ENCODE results near the gene FBXL7. TPM values are rescaled to one million over a fixed set of nuclear protein-coding genes. Genes with fewer than 3 reads are reported as not detected.

FBXL7 gene
- total RNA-seq, 1 experiment from 2014 or later, result not detected

DNA sequence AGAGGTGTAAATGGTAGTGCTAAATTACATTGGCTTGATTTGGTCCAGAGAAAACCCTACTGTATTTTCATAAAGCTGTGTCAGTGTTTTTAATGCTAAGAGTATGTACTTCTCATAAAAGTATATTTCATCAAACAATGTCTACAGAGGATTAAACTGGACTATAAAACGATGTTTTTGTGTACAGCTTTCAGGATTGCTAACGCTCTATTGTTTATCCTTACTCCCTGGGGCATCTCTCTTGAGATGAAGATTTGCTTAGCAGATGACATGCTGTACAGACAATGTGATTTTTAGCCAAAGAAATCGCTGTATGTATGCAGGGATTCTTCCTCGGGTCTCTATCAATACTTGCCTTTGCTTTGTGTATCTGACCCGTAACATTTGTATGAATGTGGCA is 216.0 kb downstream of the FBXL7 start:
- CTCF ChIA-PET, result no interaction called here
- H3F3A ChIP-seq (ENCODE audit: insufficient read depth, low read depth), result no peaks in the 10 kb centered on the region

DNA sequence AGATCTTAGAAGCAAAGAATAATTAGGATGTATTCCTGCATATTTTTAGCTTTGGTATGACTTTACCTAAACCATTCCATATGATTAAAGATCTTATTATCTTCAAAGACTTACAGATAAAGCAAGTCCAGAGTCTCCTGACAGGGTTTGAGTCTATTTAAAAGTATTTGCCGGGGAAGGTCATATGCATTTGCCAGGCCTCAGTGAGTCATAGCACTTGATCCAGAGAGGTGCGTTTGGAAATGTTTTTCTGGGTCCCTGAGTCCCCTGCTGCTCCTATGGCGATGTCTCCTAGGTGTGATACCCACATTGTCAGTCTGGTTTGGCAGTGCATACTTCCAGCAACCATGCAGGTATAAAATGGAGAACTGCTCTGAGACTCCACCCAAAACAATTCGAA is 217.0 kb downstream of the FBXL7 start:
- DNase-seq, result no peak
- ChIA-PET POLR2A (ENCODE audit: unreplicated experiment) (no interaction called here), CTCF (no interaction called here)
- Histone ChIP-seq H3K4me2 (no peak overlapping the region), H2AFZ (no peak overlapping the region), H4K20me1 (ENCODE audit: insufficient read depth) (no peaks in the 10 kb centered on the region), H3K4me1 (replicated peaks; ENCODE audit: insufficient read depth) (no peaks in the 10 kb centered on the region), H3K27me3 (ENCODE audit: insufficient read depth, low read depth) (peaks cover 18% of the 10 kb centered on the region; the same call in 1 of the 2 replicates), H3K27ac (no peak overlapping the region), H3K9me3 (ENCODE audit: insufficient read depth, low read depth) (no peaks in the 10 kb centered on the region), H3K36me3 (ENCODE audit: low read depth) (no peaks in the 10 kb centered on the region), H3K79me2 (ENCODE audit: low read depth) (no peaks in the 10 kb centered on the region), H3F3A (ENCODE audit: insufficient read depth, low read depth) (no peaks in the 10 kb centered on the region), H3K9me2 (ENCODE audit: insufficient read depth) (no peaks in the 10 kb centered on the region), H3K4me3 (no peak overlapping the region)
- no TSS peak for BruUV-seq (replicated peaks)
- TF ChIP-seq, protein P1, sequence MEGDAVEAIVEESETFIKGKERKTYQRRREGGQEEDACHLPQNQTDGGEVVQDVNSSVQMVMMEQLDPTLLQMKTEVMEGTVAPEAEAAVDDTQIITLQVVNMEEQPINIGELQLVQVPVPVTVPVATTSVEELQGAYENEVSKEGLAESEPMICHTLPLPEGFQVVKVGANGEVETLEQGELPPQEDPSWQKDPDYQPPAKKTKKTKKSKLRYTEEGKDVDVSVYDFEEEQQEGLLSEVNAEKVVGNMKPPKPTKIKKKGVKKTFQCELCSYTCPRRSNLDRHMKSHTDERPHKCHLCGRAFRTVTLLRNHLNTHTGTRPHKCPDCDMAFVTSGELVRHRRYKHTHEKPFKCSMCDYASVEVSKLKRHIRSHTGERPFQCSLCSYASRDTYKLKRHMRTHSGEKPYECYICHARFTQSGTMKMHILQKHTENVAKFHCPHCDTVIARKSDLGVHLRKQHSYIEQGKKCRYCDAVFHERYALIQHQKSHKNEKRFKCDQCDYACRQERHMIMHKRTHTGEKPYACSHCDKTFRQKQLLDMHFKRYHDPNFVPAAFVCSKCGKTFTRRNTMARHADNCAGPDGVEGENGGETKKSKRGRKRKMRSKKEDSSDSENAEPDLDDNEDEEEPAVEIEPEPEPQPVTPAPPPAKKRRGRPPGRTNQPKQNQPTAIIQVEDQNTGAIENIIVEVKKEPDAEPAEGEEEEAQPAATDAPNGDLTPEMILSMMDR (conservative IDR thresholded peaks at IDR 0.05), result no peak
- no peak for TF ChIP-seq EZH2 (IDR thresholded peaks at IDR 0.05; ENCODE audit: low read depth)
- intact Hi-C loops (cut with micrococcal nuclease; ENCODE audit: unreplicated experiment), result no loop called here

More for the DNA sequence above, 216.0 kb downstream of the FBXL7 start:
- Histone ChIP-seq H3K27ac (no peak overlapping the region), H3K36me3 (ENCODE audit: low read depth) (no peaks in the 10 kb centered on the region), H3K4me3 (no peak overlapping the region), H3K4me1 (replicated peaks; ENCODE audit: insufficient read depth) (no peaks in the 10 kb centered on the region), H3K9me2 (ENCODE audit: insufficient read depth) (no peaks in the 10 kb centered on the region), H4K20me1 (ENCODE audit: insufficient read depth) (no peaks in the 10 kb centered on the region), H3K79me2 (ENCODE audit: low read depth) (no peaks in the 10 kb centered on the region), H3K4me2 (no peak overlapping the region), H3K9me3 (ENCODE audit: insufficient read depth, low read depth) (no peaks in the 10 kb centered on the region), H2AFZ (no peak overlapping the region), H3K27me3 (ENCODE audit: insufficient read depth, low read depth) (peaks cover 18% of the 10 kb centered on the region; the same call in 1 of the 2 replicates)
- no peak for DNase-seq
- intact Hi-C loops (cut with micrococcal nuclease; ENCODE audit: unreplicated experiment), result no loop called here
- no peak for TF ChIP-seq EZH2 (IDR thresholded peaks at IDR 0.05; ENCODE audit: low read depth)
- TF ChIP-seq, protein P1 (conservative IDR thresholded peaks at IDR 0.05), result no peak
- no TSS peak for BruUV-seq (replicated peaks)
- POLR2A ChIA-PET (ENCODE audit: unreplicated experiment), result no interaction called here

DNA sequence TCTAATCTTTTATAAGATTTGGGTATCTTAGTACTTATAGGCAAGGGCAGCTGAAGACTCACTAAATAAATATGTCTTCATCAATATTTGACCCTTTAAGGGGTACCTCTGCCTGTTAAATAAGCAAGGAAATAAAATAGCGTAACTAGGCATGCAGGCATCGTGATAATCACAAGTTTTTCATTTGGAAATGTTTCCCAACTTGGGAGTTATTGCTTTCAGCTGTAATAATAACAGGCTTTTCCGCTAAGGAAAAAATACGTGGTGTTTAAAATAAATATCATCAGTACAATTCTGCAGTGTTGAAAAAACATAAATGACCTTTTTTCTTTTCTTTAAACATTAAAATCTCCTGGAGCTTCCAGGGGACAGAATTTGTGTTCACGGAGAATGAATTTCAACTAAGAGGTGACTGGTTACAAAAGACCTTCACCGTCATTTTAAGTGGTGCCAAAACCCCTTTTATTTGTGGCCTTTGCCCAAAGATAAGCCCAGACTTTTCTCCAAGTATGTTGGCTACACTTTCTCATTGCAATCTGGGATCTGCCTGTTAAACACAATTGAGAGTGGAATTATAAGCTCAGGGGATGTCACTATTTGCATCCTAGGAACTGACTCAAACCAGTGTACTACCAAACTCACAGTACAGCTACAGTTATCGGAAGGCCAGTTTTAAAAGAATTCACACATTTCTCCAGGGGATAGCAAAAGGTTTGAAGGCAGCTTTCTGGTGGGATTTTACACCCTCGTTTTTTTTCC is 218.6 kb downstream of the FBXL7 start:
- DNase-seq, result no peak
- TF ChIP-seq, protein P1 (conservative IDR thresholded peaks at IDR 0.05), result no peak
- TF ChIP-seq EZH2 (IDR thresholded peaks at IDR 0.05; ENCODE audit: low read depth), result no peak
- CTCF ChIA-PET, result no interaction called here
- H3K9me3 ChIP-seq (ENCODE audit: insufficient read depth, low read depth), result no peaks in the 10 kb centered on the region
- no peaks in the 10 kb centered on the region for H3K36me3 ChIP-seq (ENCODE audit: low read depth)
- H3K9me2 ChIP-seq (ENCODE audit: insufficient read depth), result no peaks in the 10 kb centered on the region
- H3K27ac ChIP-seq, result no peak overlapping the region
- H3F3A ChIP-seq (ENCODE audit: insufficient read depth, low read depth), result no peaks in the 10 kb centered on the region
- no peak overlapping the region for H3K4me3 ChIP-seq
- H3K4me2 ChIP-seq, result no peak overlapping the region
- intact Hi-C loops (cut with micrococcal nuclease; ENCODE audit: unreplicated experiment), result no loop called here
- H3K27me3 ChIP-seq (ENCODE audit: insufficient read depth, low read depth), result peaks cover 18% of the 10 kb centered on the region; the same call in 1 of the 2 replicates
- no peak overlapping the region for H2AFZ ChIP-seq
- no peaks in the 10 kb centered on the region for H4K20me1 ChIP-seq (ENCODE audit: insufficient read depth)
- H3K79me2 ChIP-seq (ENCODE audit: low read depth), result no peaks in the 10 kb centered on the region
- no TSS peak for BruUV-seq (replicated peaks)
- H3K4me1 ChIP-seq (replicated peaks; ENCODE audit: insufficient read depth), result no peaks in the 10 kb centered on the region
- POLR2A ChIA-PET (ENCODE audit: unreplicated experiment), result no interaction called here
